ENCODE data around the gene SBNO2.
A peak's percentile ranks its signal among the peaks of the same experiment; 100 is the strongest.

SBNO2 gene

GRCh38 chr19:1101337-1101698 is 72.8 kb downstream of the SBNO2 start:
- Histone ChIP-seq H3K9me3 (ENCODE audit: insufficient read depth, low read length, severe bottlenecking) (no peaks in the 10 kb centered on the region), H3K27me3 (ENCODE audit: insufficient read depth, low read length, poor library complexity) (no peaks in the 10 kb centered on the region), H3K4me2 (ENCODE audit: insufficient read depth, low read length) (no peak overlapping the region), H2AFZ (ENCODE audit: low read depth, low read length) (no peak overlapping the region), H3K9ac (ENCODE audit: low read depth, low read length) (peak overlapping the region; percentile 3; the same call in 1 of the 2 replicates), H3K36me3 (ENCODE audit: insufficient read depth, low read length) (peaks cover 15% of the 10 kb centered on the region), H4K20me1 (ENCODE audit: insufficient read depth, low read length) (peaks cover 16% of the 10 kb centered on the region), H3K4me1 (ENCODE audit: insufficient read depth, low read length) (peaks cover 39% of the 10 kb centered on the region), H3K79me2 (ENCODE audit: insufficient read depth, low read length) (peaks cover 25% of the 10 kb centered on the region), H3K4me3 (ENCODE audit: low read depth in 1 of 2, low read length in 2 of 2) (no peak overlapping the region), H3K27ac (ENCODE audit: low read length) (no peak overlapping the region)
- DNase-seq (no peak), ATAC-seq (ENCODE audit: insufficient read depth, low read depth) (no peak)
- no peak for TF ChIP-seq EZH2 (IDR thresholded peaks at IDR 0.05; ENCODE audit: borderline replicate concordance, low read depth, low read length, severe bottlenecking)
- no peak for TF ChIP-seq CTCF (IDR thresholded peaks at IDR 0.05; ENCODE audit: borderline replicate concordance, extremely low read depth, low read length, poor library complexity, severe bottlenecking)

GRCh38 chr19:1098177-1099051 is 75.7 kb downstream of the SBNO2 start:
- Histone ChIP-seq H3K36me3 (ENCODE audit: insufficient read depth, low read length) (peaks cover 6% of the 10 kb centered on the region), H3K79me2 (ENCODE audit: insufficient read depth, low read length) (peaks cover 21% of the 10 kb centered on the region), H4K20me1 (ENCODE audit: insufficient read depth, low read length) (peaks cover 15% of the 10 kb centered on the region), H2AFZ (ENCODE audit: low read depth, low read length) (no peak overlapping the region), H3K9me3 (ENCODE audit: insufficient read depth, low read length, severe bottlenecking) (no peaks in the 10 kb centered on the region), H3K4me1 (ENCODE audit: insufficient read depth, low read length) (peaks cover 43% of the 10 kb centered on the region), H3K4me2 (ENCODE audit: insufficient read depth, low read length) (no peak overlapping the region), H3K27ac (ENCODE audit: low read length) (no peak overlapping the region), H3K9ac (ENCODE audit: low read depth, low read length) (no peak overlapping the region), H3K27me3 (ENCODE audit: insufficient read depth, low read length, poor library complexity) (no peaks in the 10 kb centered on the region), H3K4me3 (ENCODE audit: low read depth in 1 of 2, low read length in 2 of 2) (no peak overlapping the region)
- ATAC-seq (ENCODE audit: insufficient read depth, low read depth) (no peak), DNase-seq (no peak)
- TF ChIP-seq CTCF (IDR thresholded peaks at IDR 0.05; ENCODE audit: borderline replicate concordance, extremely low read depth, low read length, poor library complexity, severe bottlenecking), result no peak
- TF ChIP-seq EZH2 (IDR thresholded peaks at IDR 0.05; ENCODE audit: borderline replicate concordance, low read depth, low read length, severe bottlenecking), result no peak

GRCh38 chr19:1097810-1098176 is 76.3 kb downstream of the SBNO2 start:
- H3K9me3 ChIP-seq (ENCODE audit: insufficient read depth, low read length, severe bottlenecking), result no peaks in the 10 kb centered on the region
- H3K9ac ChIP-seq (ENCODE audit: low read depth, low read length), result no peak overlapping the region
- peaks cover 20% of the 10 kb centered on the region for H4K20me1 ChIP-seq (ENCODE audit: insufficient read depth, low read length)
- peaks cover 12% of the 10 kb centered on the region for H3K36me3 ChIP-seq (ENCODE audit: insufficient read depth, low read length)
- H2AFZ ChIP-seq (ENCODE audit: low read depth, low read length), result no peak overlapping the region
- peaks cover 27% of the 10 kb centered on the region for H3K79me2 ChIP-seq (ENCODE audit: insufficient read depth, low read length)
- no peak overlapping the region for H3K27ac ChIP-seq (ENCODE audit: low read length)
- peaks cover 42% of the 10 kb centered on the region for H3K4me1 ChIP-seq (ENCODE audit: insufficient read depth, low read length)
- no peak overlapping the region for H3K4me2 ChIP-seq (ENCODE audit: insufficient read depth, low read length)
- no peak for ATAC-seq (ENCODE audit: insufficient read depth, low read depth)
- no peaks in the 10 kb centered on the region for H3K27me3 ChIP-seq (ENCODE audit: insufficient read depth, low read length, poor library complexity)
- no peak for DNase-seq
- no peak for TF ChIP-seq EZH2 (IDR thresholded peaks at IDR 0.05; ENCODE audit: borderline replicate concordance, low read depth, low read length, severe bottlenecking)
- TF ChIP-seq CTCF (IDR thresholded peaks at IDR 0.05; ENCODE audit: borderline replicate concordance, extremely low read depth, low read length, poor library complexity, severe bottlenecking), result no peak
- no peak overlapping the region for H3K4me3 ChIP-seq (ENCODE audit: low read depth in 1 of 2, low read length in 2 of 2)
